GM18502 (cell line): ENCODE results near the gene CLIP4.

Source experiments
- ATAC-seq: cut with Tn5 transposase; IDR thresholded peaks from one replicate; pipeline ENCODE4 v1.9.1; 2021; ENCODE audit warnings: mild to moderate bottlenecking; ENCODE audit not compliant: unreplicated experiment, poor library complexity

The CLIP4 gene

DNA sequence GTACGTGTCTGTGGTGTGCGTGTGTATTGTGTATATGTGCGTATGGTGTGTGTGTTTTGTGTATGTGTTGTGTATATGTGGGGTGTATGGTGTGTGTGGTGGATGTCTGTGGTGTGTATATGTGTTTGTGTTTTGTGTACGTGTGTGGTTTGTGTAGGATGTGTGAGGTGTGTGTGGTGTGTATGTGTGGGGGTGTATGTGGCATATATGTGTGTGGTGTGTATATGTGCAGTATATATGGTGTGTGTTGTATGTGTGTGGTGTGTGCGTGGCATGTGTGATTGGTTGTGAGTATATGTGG is 101.3 kb downstream of the CLIP4 start:
- ATAC-seq = no peak

DNA sequence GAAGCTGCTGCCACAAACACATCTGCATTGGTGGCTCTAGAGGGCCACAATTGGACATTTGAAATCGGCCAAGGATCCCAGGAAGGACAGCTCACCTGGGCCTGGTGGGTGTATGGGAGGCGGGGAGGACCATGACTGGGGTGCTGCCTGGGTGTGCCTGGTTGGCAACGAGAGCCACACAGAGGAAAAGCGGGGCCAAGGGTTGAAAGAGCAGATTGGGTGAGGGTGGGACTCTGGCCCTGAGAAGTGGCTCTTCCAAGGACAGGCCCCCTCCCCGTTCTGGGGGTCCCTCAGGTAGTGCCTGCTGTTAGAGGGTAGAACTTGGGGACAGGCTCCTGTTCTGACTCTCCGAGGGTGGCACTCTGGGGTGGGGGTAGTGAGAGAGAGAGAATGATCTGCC is 102.9 kb downstream of the CLIP4 start:
- ATAC-seq = no peak

DNA sequence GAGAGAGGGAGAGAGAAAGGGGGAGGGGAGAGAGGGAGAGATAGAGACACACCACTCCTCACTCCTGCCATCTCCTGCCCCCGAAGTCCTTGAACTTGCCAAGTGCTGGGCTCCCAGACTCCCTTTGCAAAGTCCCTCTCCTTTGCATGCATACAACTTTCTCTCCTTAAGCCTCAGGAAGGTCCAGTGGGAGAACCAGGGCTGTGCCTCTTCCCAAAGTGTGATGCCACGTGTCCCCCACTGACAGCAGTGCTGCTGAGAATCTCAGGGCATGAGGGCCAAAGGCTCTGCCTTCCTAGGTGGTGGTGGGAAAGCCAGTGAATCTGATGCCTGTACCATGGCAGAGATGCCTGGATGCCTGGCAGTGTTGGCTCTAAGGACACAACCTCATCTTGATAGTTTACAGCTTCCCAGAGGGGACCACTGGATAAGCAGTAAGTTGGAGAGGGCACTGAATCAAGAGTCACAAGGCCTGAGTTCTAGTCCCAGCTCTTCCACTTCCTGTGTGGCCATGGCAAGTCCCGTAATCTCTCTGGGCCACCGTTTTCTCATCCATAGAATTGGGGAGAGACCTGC is 103.4 kb downstream of the CLIP4 start:
- ATAC-seq = no peak

DNA sequence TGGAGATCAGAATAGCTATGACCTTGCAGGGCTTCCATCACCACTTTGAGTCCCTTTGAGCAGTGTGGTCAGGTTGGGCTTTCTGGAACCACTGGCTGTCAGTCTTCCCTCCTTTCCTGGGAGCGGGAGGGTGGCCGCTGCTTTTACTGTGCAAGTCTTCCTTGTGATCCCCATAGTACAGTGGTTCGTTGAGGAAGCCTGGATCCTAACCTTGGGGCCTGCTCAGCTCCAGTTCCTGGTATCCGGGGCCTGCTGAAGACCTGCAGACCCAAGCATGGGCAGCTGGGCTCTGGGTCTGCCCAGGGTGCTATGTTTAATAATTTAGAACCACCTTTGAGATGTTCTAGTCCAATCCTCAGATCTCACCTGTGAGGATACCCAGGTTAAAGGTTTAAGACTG is 104.2 kb downstream of the CLIP4 start:
- ATAC-seq = no peak

DNA sequence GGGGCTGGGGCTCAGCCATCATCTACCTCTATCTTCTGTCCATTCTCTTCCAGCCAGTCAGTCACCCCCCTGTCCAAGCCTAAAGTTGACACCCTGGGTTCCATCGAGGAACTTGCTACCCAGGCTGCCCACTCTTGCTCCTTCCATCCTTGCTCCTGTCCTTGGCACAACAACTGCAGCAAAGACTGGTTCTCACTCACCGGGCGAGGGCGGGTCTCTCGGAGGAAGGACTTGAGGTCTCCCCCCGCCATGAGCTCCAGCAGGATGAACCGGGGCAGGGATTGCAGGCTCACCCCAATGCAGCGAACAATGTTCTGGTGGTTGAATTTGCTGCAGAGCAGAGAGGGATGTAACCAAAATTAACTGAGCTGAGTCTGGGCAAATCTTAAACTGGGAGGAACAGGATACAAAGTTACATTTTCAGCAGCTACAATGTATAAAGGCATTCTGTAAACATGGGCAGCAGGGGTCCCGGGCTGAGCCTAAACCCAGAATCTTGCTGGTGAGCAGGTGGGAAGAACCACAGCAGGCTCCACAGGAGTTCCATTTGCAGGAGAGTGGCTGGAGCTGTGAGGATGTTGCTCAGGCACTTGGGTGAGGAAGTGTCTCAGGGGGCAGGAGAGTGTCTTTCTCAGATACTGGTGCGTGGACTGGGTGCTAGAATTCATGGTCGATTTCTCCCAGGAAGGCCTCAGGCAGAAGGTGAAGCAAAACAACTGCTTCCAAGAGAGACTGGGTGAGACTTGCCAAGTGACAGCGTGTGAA is 105.5 kb downstream of the CLIP4 start:
- ATAC-seq = no peak

DNA sequence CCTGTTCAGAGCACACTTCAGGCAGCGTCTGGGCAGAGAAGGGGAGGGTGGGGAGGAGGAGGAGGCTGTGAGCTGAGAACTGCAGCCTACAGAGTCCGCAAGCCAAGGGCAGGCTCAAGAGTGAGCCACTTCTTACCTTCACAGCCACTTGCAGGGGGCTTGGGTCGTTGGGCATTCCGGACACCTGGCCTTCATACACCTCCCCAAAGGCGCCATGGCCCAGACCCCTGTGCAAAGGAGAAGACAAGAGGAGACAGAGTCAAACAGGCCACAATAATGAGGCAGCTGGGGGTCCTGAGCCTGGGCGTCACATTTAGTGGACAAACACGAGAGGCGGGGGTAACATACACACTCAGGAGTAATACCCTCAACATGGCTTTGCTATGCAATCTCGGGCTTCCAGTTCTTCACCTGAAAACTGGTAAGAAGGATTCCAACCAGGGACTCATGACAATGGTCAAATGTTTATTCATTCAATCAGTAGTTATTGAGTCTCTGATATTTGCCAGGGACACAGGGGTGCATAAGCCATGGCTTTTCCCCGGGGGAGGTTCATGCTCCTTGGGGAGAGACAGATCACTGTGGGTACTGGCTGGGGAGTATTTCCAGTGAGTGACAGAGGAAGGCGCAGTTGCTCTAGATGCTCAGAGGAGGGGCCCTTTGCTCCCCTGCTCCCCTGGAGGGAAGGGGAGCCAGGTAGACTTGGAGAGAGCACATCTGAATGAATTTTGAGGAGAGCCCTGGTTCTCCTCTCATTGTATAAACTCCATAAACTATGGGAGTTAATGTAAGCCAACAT is 107.4 kb downstream of the CLIP4 start:
- ATAC-seq = no peak

DNA sequence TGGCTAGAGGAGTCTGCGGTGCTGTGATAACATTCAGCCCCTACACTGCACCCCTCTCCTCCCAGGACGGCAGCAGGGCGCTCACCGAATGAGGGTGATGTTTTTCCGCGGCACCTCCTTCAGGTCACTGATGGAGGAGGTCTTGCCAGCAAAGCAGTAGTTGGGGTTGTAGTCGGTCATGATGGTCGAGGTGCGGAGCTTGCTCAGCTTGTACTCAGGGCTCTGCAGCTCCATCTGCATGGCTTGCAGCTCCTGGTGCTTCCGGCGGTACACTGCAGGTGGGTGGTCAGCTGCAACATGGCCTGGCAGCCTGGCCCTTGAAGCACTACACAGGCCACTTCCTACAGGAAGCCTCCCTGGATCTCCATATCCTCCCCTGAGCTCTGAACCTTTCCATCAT is 108.0 kb downstream of the CLIP4 start:
- ATAC-seq = no peak

DNA sequence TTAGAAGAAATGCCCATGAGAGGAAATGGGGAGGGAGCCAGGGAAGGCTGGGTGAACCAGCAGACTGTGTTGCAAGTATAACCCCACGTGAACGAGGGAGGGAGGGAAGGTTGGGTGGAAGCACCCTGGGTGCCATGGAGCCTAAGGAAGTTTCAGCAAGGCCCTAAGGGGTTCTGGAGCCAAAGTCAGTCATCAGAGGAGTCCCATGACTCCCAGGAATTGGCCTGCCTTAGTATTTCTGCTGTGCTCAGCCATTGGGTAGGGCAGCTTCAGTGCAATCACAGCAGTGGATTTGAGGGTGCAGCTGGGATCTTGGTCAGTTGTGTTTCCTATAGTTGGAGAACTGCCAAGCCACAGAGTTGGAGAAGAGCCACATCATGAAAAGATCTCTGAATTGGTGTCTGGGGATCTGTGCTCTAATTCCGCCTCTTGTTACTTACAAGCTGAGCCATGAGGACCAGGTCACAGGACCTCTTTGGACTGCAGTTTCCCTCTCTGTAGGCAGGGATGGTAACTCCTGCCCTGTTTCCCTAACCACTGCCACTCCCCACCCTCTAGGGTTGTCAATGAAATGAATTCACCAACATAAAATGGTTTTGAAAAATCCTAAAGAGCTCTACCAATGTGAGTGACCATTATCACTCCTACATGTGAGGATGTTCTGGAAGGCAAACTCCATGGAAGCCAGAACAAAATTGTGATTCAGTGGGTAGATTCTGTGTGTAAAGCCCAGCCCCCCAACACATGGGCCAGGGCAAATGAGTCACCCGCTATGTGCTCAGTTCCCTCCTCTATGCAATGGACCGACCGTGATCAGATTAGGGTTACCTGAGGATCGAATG is 108.9 kb downstream of the CLIP4 start:
- no peak for ATAC-seq

DNA sequence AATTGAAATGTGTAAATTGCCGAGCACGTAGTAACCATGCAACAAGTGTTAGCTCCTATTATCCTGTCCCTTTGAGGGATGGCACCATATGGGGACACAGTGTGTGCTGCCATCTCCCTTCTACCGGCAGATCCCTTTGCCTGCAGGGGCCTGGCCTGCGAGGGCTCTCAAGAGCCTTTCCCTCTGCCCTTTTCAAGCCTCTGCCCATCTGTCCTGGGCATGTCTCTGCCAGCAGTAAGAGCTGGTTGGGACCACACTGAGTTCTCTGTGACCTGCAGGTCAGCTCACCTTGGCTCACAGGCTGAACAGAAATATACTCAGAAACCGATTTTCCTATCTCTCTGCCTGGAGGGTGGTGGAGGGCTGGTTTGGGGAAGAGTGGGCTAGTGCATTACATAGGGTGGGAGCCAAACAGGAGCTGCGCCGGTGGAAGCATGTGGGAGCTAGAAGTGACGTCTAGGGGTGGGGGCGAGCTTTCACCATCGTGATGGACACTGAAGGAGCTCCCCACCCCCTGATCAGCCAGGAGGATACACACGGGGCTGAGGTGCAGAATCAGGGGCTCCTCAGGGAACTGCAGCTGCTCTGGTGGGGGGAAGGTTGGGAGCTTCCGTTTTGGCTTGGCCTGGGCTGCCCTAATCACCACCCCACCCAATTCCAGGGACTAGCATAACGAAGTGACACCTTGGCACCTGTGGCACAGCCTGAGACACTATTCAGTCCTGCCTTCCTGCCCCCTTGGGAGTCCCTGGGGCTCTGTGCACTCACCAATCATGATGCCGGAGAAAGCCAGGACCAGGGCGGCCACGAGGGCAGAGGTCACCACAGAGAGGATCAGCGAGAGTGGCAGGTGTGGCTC is 109.7 kb downstream of the CLIP4 start:
- no peak for ATAC-seq

DNA sequence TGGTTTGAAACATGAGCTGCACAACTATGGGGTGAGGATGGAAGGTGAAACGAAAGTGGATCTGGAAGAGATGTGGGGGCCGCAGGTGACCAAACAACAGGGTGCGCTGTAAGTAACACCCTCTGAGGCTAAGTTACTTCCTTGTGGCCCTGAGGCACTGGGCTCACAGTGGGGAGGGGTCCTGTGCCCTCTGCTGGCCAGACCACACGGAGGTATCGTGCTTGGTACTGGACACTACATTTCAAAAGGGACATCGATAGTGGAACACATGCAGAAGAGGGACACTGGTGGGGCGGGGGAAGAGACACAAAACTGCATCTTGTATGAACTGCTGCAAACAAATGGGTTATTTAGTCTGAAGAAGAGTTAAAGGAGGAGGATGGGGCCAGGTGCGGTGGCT is 110.6 kb downstream of the CLIP4 start:
- no peak for ATAC-seq

DNA sequence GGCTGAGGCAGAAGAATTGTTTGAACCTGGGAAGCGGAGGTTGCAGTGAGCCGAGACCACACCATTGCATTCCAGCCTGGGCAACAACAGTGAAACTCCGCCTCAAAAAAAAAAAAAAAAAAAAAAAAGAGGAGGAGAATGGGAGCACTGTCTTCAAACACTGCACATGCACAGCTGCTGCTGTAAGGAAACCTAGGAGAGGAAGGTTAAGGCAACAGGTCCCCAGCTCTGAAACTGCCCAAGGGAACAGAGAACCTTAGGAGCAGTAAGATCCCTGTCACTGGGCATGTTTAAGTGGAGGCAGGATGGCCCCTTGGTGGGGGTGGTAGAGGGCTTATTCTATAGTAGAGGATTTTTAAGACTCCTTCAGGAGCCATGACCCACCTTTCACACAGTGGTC is 111.2 kb downstream of the CLIP4 start:
- ATAC-seq = no peak

DNA sequence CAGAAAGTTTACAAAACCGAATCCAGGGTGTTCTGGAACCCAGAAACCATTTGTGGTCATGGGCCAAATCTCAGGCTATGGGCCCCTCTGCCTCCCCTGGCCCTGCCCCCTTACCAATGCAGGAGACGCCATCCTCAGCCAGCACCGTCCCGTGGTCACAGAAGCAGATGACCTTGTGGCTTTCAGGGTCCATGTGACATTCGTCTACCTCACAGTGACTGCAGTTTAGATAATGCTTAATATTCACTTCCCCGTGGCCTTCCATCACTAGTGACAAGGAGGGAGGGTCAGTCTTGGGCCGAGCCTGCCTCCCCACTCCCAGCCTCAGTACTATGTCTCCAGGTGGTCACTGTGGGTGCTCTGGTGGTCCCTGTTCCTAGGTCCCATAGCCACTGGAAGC is 111.6 kb downstream of the CLIP4 start:
- ATAC-seq = no peak

DNA sequence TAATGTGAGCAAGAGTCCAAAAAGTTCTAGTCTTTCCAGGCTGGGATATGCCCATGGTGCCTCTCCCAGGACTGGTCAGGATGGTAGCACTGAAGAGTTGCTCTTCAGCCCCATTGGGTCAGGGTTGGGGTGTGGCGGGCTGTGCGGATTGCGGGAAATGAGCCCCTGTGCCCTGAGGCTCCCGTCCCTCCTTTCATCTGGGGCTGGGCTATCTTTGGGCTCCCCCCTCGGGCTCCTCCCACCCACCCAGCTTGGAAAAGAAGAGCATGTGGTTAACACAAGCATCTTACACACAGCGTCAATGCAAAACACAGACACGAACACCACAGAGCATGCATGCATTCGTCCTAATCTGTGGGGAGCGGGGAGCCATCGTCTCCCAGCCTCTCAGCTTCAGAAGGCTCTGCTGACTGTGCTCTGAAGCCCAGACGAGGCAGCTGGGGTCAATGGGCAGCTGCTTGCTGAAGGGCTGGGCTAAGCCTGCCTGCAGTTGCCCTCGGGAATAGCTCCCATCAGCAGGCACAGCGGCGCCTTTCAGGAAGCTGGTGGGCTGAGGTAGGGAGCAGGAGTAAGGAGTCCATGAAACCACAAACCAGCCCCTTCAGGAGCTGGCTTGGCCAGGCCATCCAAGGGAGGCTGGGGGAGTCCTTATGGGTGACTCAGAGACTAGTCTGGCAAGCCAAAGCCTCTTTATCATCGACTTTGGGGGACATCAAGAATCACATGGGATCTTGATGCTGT is 112.9 kb downstream of the CLIP4 start:
- no peak for ATAC-seq

DNA sequence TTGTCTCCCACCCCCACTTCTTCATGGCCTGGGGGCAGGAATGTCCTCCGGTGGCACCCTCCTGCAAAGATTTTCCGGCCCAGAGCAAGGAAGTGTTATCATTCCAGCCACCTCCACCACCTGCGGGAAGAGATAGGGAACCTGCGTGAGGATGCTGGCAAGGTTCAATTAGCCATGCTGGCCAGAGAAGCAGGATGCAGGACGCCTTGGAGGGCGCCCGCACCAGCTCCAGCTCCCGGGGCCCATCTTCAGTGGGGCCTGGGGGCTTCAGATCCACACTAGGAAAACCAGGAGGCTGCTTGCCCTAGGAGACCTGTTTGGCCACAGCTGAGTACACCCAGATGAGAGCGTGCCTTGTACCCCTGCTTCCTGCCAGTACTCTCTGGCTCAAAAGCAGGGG is 113.7 kb downstream of the CLIP4 start:
- no peak for ATAC-seq

DNA sequence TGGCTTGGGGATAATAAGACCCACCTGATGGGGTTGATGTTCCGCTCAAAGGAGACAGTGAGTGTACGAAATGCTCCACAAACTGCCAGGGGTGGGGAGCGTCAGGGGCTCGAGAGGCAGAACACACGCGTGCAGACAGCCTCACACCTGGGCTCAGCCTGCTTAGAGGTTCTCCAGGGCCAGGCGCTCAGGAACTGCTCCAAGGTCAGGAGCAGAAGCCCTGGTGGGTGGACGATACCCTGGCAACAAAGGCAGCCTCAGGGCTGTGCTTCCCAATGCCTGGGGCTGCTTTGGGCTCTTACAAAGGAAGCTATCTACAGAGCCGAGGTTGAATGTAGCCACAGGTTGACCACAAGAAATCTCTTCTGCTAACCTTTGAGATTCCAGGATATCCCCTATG is 114.4 kb downstream of the CLIP4 start:
- no peak for ATAC-seq

DNA sequence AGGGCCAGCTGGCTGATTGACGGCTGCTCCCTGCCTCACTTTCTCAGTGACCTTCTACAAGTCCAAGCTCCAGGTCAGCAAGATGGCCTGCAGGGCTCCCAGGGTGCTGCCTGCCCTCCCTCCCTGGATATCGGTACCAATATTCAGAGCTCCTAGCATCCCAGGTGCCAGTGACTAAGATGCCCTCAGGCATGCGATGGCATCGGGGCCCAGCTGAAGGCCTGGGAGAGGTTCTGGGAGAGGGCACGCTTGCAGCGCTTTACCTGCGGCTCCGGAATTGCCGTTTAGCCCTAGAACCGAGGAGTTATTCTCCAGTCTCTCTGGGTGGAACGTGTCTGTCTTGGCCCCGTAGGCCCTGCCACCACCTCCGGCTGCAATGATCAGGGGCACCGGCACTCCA is 116.8 kb downstream of the CLIP4 start:
- no peak for ATAC-seq

DNA sequence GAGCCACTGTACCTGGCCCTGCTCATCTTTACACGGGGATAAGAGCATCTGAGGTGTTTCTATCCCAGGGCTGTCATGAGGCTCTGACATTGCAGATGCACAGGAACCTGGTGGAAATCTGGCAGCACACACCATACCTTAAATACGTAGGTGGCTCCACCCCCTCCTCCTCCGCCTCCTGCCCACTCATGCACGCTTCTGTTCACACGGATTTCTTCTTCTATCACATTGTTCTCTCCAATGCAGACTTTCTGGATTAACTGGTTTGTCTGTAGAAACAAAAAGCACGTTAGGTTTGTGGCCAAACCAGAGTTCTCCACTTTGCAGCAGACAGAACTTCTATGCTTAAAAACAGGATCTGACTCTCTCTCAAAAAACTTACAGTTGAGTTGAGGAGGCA is 118.2 kb downstream of the CLIP4 start:
- ATAC-seq = no peak

DNA sequence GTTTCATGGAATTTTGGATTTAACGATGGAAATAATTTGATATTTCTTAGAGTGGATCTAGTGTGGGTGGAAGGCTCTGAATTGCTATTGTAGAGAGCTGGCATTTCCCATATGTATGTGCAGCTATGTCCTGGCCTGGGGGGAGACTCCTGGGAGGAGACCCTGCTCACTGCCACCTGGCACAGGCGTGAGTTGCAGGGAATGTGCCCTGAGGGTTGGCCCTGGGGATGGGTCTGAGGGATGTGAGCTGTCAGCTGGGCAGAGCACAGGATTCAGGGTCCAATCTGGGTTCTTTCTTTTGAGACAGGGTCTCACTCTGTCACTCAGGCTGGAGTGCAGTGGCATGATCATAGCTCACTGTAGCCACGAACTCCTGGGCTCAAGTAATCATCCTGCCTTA is 120.2 kb downstream of the CLIP4 start:
- ATAC-seq = no peak

DNA sequence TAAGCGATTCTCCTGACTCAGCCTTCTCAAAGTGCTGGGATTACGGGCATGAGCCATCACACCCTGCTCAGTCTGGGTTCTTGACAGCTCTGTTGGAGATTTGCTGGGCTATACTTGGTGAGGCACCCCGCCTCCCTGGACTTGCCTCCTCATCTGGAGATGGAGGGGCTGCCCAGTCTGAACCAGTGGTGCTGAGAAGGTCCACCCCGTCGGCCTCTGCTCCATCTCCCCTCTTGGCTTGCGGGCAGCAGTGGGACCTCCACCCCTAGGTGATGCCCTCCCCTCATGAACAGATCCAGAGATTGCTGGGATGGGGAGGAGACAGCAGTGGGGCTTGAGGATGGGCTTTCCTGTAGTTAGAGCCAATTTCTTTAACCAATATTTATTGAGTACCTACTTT is 120.9 kb downstream of the CLIP4 start:
- ATAC-seq = no peak
